Right lobe of liver (tissue), 4 donors: ENCODE measurements around the gene GNPTAB.

Experiments used
- CTCF ChIP-seq, 4 donors: fragments of 200-600 bp in 3 of 4; fragments of 450-650 bp in 1 of 4; IDR thresholded peaks; one replicate each; pipeline versions ENCODE4 v1.5.1 to v1.8.0; 2016 to 2022; ENCODE audit warnings: antibody characterized with exemption in 4 of 4, mild to moderate bottlenecking in 2 of 4
- POLR2A ChIP-seq: fragments of 450-650 bp; IDR thresholded peaks from one replicate; pipeline ENCODE4 v1.6.1; 2017; ENCODE audit warnings: antibody characterized with exemption, mild to moderate bottlenecking
- donor health status: DM: no; HTN: no; CAD: no.
- donor health status: DM: no; HTN: no; CAD: no.
- donor health status: DM: no; HTN: yes; CAD: no.

- TF ChIP-seq POLR2A (no peak), CTCF (IDR thresholded peaks at IDR 0.05) (no peak)
These were observed 100.9 kb downstream of the GNPTAB start for GRCh38 chr12:101729842-101730241.
